T47D (cell line): ENCODE data around the gene ZCCHC7.
A peak's percentile ranks its signal among the peaks of the same experiment; 100 is the strongest.
"Not testable (repeated sequence)": the region's sequence is repeated elsewhere in the genome, so short reads cannot be mapped to it uniquely, and the experiment has no call there.

Experiments used
- DNase-seq, 2 experiments: peaks; one replicate each; pipeline versions ENCODE4 v3.0.0 to v3.0.0-alpha.2; 2011 to 2012; ENCODE audit warnings: low read depth in 1 of 2, low spot score in 1 of 2
- JUND ChIP-seq: IDR thresholded peaks from 2 replicates; pipeline ENCODE4 v1.6.1; 2012; ENCODE audit warnings: low read depth
- in situ Hi-C: cut with HindIII; loops from 2 replicates; pipeline ENCODE4 v1.10.0; 2016; ENCODE audit warnings: low sequenced_read_pairs, low pct_unique_long_range_greater_than_20kb

ZCCHC7 gene

DNA sequence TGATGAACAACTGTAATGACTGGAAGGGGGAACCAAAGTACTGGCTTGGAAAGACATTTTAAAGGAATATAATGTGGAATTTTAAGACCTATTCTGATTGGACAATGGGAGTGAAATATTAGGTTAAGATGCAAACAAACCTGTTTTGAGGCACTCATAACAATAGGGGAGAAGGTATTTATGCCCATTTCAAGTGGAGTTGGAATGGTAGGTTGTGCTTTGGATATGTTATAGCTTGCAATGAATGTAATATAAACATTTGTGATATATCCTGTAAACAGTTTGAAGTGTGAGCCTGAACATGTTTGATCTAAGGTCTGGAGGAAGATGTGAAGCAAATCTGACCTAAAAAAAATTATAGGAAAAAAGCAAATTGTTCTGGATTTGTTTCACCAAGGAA lies 172.5 kb downstream of the ZCCHC7 start:
- no peak for DNase-seq
- TF ChIP-seq JUND: no peak
- in situ Hi-C loops: no loop called here

- no peak for TF ChIP-seq JUND
- DNase-seq: no peak
- in situ Hi-C loops: no loop called here
Observed at GRCh38 chr9:37293664-37294524, 173.5 kb downstream of the ZCCHC7 start.

DNA sequence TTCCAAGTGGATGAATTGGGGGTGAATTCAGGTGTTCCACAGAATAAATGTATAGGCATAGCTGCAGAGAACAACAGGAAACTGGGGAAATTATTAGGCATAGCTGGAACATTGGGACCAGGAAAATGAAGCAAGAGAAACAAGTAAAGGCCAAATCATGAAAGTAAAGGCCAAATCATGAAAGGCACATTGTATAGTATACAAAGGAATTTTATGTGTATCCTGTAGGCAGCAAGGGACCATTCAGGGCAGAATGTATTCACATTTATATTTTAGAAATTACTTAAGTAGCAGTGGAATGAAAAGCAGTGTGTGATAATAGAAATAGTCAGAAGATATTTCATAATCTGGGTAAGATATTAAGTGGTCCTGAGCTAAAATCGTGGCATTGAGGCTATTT lies 174.8 kb downstream of the ZCCHC7 start:
- no peak for DNase-seq
- TF ChIP-seq JUND: no peak
- in situ Hi-C loops: no loop called here

DNA sequence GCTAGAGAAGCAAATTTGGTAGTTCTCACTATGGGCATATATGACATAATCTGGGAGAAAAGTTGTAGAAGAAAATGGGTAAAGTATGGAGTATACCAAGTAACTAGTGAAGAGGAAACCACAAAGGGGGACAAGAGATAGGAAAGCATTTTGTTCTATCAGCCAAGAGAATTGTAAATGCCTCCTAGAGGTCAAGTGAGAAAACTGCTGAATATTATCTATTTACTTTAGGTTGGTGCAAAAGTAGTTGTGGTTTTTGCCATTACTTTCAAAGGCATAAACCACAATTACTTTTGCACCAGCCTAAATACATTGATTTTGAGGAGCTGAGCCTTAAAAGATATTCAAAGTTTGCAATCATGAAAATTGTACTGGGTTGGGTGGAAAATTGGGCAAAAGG lies 175.4 kb downstream of the ZCCHC7 start:
- no peak for TF ChIP-seq JUND
- in situ Hi-C loops: no loop called here
- DNase-seq: no peak

GRCh38 chr9:37297592-37297991 lies 177.2 kb downstream of the ZCCHC7 start:
- DNase-seq: no peak
- TF ChIP-seq JUND: no peak
- in situ Hi-C loops: no loop called here

DNA sequence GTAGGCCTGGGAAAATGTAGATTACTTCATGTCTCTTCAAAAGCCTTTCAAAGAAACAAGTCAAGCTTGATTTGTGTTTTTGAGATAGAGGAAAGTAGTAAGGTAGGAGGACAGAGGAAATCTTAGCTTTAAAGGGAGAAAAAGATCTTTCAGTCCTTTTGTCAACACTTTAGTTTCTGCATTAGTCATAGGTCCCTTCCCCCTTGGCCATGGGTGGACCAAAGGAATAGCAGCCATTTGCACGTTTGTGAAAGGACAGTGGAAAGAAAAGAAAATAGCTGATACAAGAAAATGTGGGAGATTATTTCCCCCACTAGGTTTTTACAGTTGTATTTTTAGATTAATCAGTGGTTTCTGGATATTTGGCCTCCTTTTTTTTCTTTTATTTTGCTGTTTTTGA lies 180.2 kb downstream of the ZCCHC7 start:
- TF ChIP-seq JUND: no peak
- DNase-seq: no peak
- in situ Hi-C loops: no loop called here

DNA sequence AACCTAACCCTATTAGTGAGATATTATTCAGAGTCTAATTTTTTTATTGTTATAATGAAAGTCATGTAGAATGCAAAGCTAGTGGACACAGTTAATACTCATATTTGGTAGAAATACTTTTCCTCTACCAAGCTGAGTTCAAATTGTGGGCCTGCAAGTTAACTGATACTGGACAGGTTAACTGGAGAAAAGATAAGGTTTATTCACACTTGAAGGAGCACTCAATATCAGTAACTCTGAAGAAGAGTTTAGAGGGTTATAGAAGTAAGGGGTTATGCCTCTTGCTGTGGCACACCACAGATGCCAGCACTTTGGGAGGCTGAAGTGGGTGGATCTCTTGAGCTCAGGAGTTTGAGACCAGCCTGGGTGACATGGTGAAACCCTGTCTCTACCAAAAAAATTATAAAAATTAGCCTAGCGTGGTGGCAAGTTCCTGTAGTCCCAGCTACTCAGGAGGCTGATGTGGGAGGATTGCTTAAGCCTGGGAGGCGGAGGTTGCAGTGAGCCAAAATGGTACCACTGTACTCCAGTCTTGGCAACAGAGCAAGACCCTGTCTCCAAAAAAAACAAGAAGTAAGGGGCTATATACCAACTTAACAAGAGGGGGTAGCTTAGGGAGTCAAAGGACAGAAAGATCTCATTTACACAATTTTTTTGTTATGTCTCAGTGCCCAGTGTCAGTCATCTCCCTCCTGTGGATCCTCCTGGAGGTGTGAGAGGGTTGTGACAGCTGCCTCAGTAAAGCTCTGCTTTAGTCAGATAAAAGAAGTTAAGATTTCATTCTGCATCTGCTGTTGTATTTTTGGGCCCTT lies 180.9 kb downstream of the ZCCHC7 start:
- TF ChIP-seq JUND: no peak
- in situ Hi-C loops: no loop called here

DNA sequence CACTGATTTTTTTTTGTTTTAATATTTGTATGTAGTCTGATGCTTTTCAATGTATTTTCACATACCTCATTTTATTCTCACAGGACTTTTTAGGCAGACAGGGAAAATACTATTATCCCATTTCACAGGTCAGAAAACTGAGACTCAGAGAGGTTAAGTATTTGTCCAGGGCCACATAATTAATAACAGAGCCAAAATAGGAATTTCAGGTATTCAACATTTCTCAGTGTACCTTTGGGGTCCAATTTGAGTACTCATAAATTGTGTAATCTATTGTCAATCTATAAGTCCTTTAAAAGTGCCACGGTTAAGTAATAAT lies 181.4 kb downstream of the ZCCHC7 start:
- no peak for DNase-seq
- in situ Hi-C loops: no loop called here
- TF ChIP-seq JUND: no peak

More for the DNA sequence above, 180.9 kb downstream of the ZCCHC7 start:
- DNase-seq: no peak

DNA sequence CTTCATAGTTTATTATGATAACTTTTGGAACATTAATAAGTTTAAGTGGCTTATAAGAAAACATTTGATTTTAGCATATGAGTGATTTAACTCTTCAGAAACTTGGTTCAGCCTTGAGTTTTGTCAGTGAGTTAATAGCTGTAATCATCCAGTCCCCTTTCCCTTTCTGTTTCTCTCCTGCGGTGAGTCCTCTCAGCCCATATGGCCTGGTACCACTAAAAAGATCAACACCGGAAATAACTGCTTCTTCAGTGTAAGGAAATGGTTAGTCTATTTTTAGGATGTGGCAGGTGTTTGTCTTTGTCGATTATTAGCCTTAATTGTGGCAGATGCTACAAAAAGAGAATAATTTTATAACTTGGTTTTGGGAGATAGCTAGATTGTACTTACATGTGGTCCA lies 181.9 kb downstream of the ZCCHC7 start:
- in situ Hi-C loops: no loop called here
- no peak for DNase-seq
- no peak for TF ChIP-seq JUND

- in situ Hi-C loops, DNase-seq: not testable (repeated sequence)
Observed at GRCh38 chr9:37303272-37303671, 182.9 kb downstream of the ZCCHC7 start.

DNA sequence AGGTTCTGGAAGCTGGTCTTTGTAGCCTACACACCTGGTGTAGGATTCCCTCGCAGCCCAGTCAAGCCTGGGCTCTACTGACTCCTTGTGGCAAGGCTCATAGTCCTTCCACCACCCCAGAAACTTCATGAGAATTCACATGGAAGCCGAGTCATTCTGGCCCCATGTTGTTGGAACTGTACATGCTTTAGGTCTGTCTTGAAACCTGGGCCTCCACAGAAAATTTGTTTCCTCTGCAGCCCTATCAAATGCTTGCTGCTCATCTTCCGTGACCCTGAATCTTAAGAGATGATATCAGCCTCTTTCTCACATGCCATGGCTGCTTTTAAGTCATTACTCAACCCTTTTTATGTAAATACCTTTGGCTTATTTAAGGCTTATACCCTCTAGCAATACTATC lies 188.8 kb downstream of the ZCCHC7 start:
- no peak for TF ChIP-seq JUND
- in situ Hi-C loops: no loop called here
- peak in 1 of 2 experiments; percentile 9 for DNase-seq

DNA sequence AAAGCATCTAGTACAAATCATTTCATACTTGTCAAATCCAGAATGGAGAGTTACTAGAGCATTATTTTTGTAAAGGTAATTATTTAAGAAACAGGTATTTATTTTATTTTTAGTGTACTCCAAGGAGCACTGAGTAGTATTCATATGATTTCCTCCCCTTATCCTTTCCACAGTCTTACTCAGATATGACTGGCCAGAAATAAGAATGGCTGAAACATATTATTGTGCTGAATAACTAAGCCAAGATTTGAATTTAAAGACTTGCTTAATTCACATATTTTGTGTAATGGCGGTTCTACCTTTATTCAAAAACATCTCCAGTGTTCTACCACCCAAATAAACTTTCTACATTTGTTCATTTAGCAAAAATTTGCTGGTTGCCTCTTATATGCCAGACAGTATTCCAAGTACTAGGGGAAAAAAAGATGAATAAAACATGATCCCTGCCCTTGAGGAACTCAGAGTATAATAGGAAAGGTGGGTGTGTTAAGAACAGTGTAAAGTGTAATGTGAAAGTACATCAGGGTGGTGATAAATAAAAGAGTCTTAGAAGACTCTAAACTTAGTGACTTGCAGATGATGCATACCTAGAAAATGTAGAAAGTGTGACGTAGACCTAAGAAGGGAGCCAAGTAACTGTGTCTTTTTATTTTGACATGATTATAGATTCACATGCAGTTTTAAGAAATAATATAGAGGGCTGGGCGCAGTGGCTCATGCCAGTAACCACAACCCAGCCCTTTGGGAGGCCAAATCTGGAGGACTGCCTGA lies 191.7 kb downstream of the ZCCHC7 start:
- TF ChIP-seq JUND: no peak
- in situ Hi-C loops: no loop called here

DNA sequence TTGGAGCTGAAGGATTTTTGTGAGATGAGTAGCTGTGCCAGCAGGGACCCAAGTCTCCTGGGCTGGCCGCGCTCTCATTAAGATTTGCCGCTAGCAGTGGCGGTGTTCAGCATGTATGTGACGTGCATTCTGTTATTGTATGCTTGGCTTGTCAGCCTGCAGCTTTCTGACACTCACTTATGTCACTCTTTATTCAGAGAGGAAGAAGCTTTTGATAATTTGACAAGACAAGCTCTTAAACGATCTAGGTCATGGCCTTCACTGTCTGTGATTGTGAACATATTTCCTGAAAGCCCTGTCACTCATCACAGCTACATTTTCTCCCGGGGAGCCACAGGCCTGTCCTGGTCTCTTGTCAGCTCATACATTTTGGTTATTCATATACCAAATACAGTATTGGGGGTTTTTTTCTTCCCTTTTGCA lies 203.9 kb downstream of the ZCCHC7 start:
- DNase-seq: no peak
- TF ChIP-seq JUND: no peak
- in situ Hi-C loops: no loop called here

More for the DNA sequence above, 191.7 kb downstream of the ZCCHC7 start:
- no peak for DNase-seq
